Liver (tissue), 2 donors: Measurements from ENCODE around the gene BRS3.

Experiments used
- FOXA1 ChIP-seq: IDR thresholded peaks from 2 replicates; pipeline ENCODE4 v1.6.1; 2016; ENCODE audit warnings: antibody characterized with exemption
- TF ChIP-seq, protein P1 (sequence below): fragments of 150-350 bp; IDR thresholded peaks from 2 replicates; pipeline ENCODE4 v1.5.1; 2017; ENCODE audit warnings: improper control_type of control experiment, low read depth, low read length; ENCODE audit not compliant: missing input control
- TF ChIP-seq, protein P2 (sequence below): IDR thresholded peaks from 2 replicates; pipeline ENCODE4 v1.6.1; 2016; ENCODE audit warnings: antibody characterized with exemption
- donor health status: healthy.

- TF ChIP-seq, protein P1, sequence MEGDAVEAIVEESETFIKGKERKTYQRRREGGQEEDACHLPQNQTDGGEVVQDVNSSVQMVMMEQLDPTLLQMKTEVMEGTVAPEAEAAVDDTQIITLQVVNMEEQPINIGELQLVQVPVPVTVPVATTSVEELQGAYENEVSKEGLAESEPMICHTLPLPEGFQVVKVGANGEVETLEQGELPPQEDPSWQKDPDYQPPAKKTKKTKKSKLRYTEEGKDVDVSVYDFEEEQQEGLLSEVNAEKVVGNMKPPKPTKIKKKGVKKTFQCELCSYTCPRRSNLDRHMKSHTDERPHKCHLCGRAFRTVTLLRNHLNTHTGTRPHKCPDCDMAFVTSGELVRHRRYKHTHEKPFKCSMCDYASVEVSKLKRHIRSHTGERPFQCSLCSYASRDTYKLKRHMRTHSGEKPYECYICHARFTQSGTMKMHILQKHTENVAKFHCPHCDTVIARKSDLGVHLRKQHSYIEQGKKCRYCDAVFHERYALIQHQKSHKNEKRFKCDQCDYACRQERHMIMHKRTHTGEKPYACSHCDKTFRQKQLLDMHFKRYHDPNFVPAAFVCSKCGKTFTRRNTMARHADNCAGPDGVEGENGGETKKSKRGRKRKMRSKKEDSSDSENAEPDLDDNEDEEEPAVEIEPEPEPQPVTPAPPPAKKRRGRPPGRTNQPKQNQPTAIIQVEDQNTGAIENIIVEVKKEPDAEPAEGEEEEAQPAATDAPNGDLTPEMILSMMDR = no peak
- TF ChIP-seq FOXA1 = no peak
- TF ChIP-seq, protein P2, sequence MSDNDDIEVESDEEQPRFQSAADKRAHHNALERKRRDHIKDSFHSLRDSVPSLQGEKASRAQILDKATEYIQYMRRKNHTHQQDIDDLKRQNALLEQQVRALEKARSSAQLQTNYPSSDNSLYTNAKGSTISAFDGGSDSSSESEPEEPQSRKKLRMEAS = no peak
Observed at GRCh38 chrX:136542281-136542680, 54.5 kb downstream of the BRS3 start.
